H1 (cell line): Measurements from ENCODE around the gene ITPR3. TPM values are rescaled to one million over a fixed set of nuclear protein-coding genes. Genes with fewer than 3 reads are reported as not detected.

Experiments used
- ASH2L ChIP-seq: fragments of 200-600, 300-600 bp; sonication (generic); IDR thresholded peaks from one replicate; pipeline ENCODE4 v1.7.1; 2017; ENCODE audit warnings: low read length
- CREB1 ChIP-seq: IDR thresholded peaks from 2 replicates; pipeline ENCODE4 v1.6.1; 2012; ENCODE audit warnings: inconsistent platforms
- KDM4A ChIP-seq: IDR thresholded peaks from one replicate; pipeline ENCODE4 v1.7.1; 2012; ENCODE audit warnings: low read depth, mild to moderate bottlenecking, moderate library complexity, low read length, inconsistent platforms; ENCODE audit not compliant: severe bottlenecking
- NRF1 ChIP-seq: IDR thresholded peaks from 2 replicates; pipeline ENCODE4 v1.6.1; 2011; ENCODE audit warnings: mild to moderate bottlenecking, low read depth, low read length, improper control_type of control experiment
- RBBP5 ChIP-seq: IDR thresholded peaks from 2 replicates; pipeline ENCODE4 v1.7.1; 2012; ENCODE audit warnings: low read depth, mild to moderate bottlenecking, inconsistent platforms, low read length, moderate library complexity, borderline replicate concordance
- RXRA ChIP-seq: IDR thresholded peaks from 2 replicates; pipeline ENCODE4 v1.6.1; 2011; ENCODE audit warnings: low read depth, mild to moderate bottlenecking, low read length, moderate library complexity; ENCODE audit not compliant: insufficient read depth
- TEAD4 ChIP-seq: IDR thresholded peaks from 2 replicates; pipeline ENCODE4 v1.6.1; 2012; ENCODE audit warnings: low read depth, low read length, inconsistent platforms, mixed read lengths
- polyA plus RNA-seq, 7 experiments: library from polyadenylated mRNA; depleted of rRNA in 3 of 7; stranded (reverse) in 5 of 7; unstranded in 2 of 7; fragments of >200 nt in 5 of 7; fragments of 200-250 nt in 2 of 7; gene quantifications; 1 replicate in 5 of 7; 2 replicates in 1 of 7; 4 replicates in 1 of 7; pipeline versions ENCODE4 v1.2.1 to v1.2.3, GENCODE V29; 2011 to 2013; ENCODE audit warnings: missing spikeins in 2 of 7, mixed read lengths in 2 of 7
- total RNA-seq: library from RNA; stranded (reverse); fragmentation: NEBNext Ultra II Directional; extraction: Animal tissue kit (Norgen Biotek cat#: 25700); gene quantifications from 2 replicates; pipeline ENCODE4 v1.2.1, GENCODE V29; 2021

Gene ITPR3
- total and polyA plus RNA-seq, 2 of the 8 experiments (the other 6 are each of a cell fraction or from before 2014, with no cell fraction given): 29.1 to 45.7 TPM

GRCh38 chr6:33634946-33635345, 13.8 kb downstream of the ITPR3 start (continued):
- no peak for TF ChIP-seq RXRA
- no peak for TF ChIP-seq CREB1
- no peak for TF ChIP-seq ASH2L
- no peak for TF ChIP-seq KDM4A
- TF ChIP-seq RBBP5: no peak
- no peak for TF ChIP-seq NRF1
- no peak for TF ChIP-seq TEAD4
- TF ChIP-seq, all 59 proteins: peak for 0
